Measurements from ENCODE around the gene CFAP54. TPM values are rescaled to one million over a fixed set of nuclear protein-coding genes. Genes with fewer than 3 reads are reported as not detected.

Gene CFAP54
- total RNA-seq, 4 donors from 2014 or later: 0.22 to 0.62 (median 0.57) TPM; not detected in 1

DNA sequence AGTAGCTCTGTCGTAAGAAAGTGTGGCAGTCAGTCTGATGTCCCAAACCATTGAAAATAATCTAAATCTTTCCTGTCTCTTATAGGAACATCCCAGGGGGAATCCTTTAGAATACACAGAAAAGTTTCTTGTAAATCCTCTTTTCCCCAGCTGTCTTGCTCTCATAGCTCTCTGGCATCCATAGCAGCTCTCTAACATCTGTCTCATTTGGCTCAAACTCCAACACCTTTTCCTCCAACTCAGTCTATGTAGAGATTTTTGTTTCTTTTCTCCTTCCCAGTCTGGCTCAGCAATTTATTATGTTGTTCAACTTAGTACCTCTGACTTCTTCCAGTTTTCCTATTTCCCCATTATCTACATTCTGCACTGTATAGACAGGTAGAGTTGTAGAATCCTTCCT is 333.3 kb downstream of the CFAP54 start:
- H3K9me3 ChIP-seq: no peaks in the 10 kb centered on the region
- 73 to 77% methylated on average over 1 of the region's 1 CpG for WGBS, 2 donors
- H3K4me1 ChIP-seq: no peaks in the 10 kb centered on the region
- H3K27me3 ChIP-seq: no peaks in the 10 kb centered on the region
- TF ChIP-seq, protein P1, sequence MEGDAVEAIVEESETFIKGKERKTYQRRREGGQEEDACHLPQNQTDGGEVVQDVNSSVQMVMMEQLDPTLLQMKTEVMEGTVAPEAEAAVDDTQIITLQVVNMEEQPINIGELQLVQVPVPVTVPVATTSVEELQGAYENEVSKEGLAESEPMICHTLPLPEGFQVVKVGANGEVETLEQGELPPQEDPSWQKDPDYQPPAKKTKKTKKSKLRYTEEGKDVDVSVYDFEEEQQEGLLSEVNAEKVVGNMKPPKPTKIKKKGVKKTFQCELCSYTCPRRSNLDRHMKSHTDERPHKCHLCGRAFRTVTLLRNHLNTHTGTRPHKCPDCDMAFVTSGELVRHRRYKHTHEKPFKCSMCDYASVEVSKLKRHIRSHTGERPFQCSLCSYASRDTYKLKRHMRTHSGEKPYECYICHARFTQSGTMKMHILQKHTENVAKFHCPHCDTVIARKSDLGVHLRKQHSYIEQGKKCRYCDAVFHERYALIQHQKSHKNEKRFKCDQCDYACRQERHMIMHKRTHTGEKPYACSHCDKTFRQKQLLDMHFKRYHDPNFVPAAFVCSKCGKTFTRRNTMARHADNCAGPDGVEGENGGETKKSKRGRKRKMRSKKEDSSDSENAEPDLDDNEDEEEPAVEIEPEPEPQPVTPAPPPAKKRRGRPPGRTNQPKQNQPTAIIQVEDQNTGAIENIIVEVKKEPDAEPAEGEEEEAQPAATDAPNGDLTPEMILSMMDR (IDR thresholded peaks at IDR 0.05): no peak
- TF ChIP-seq POLR2A (IDR thresholded peaks at IDR 0.05): no peak
- intact Hi-C loops (cut with DNase I): no loop called here
- no peak for DNase-seq
- no peak overlapping the region for H3K4me3 ChIP-seq
- H3K36me3 ChIP-seq: no peaks in the 10 kb centered on the region
- no peak overlapping the region for H3K27ac ChIP-seq

DNA sequence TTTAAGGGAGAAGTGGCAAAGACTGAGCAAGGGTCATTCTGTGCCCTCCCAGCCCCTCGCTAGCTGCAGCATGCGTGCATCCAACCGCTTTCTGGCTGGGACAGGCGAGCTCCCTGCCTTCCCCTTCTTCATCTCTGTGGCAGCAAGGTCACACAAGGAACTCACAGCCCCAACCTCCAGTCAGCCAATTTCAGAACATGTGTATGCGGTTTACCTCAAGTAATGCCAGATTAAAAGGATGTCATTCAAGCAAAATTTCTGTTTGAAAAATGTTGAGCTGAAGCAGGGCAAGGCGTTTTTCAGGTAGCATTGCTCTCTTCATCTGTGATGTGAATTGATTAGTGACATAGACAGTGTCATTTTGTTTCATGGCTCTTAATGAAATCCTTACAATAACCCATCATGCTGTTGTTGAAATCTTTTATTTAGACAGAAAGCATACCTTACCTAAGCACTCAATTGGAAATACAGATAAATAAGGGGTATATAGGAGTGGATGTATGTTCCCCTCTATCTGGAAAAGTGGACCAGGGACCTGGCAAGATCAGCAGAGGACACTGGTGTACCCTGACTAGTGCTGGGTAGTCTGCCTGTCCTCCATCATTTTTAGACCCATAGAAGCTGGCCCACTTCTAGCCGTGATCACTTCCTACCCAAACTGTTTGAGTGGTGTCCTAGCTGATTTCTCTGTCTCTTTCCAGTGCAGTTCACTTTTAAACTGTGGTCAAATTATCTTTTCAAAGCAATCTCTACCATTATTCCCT is 334.9 kb downstream of the CFAP54 start:
- H3K4me3 ChIP-seq: no peak overlapping the region
- TF ChIP-seq, protein P1 (IDR thresholded peaks at IDR 0.05): no peak
- no peak for TF ChIP-seq POLR2A (IDR thresholded peaks at IDR 0.05)
- DNase-seq: no peak
- H3K27me3 ChIP-seq: no peaks in the 10 kb centered on the region
- no peak overlapping the region for H3K27ac ChIP-seq
- no peaks in the 10 kb centered on the region for H3K9me3 ChIP-seq
- no peaks in the 10 kb centered on the region for H3K4me1 ChIP-seq
- WGBS, 2 donors: 81 to 91% methylated on average over 4 to 7 of the region's 7 CpGs
- intact Hi-C loops (cut with DNase I): no loop called here
- no peaks in the 10 kb centered on the region for H3K36me3 ChIP-seq

DNA sequence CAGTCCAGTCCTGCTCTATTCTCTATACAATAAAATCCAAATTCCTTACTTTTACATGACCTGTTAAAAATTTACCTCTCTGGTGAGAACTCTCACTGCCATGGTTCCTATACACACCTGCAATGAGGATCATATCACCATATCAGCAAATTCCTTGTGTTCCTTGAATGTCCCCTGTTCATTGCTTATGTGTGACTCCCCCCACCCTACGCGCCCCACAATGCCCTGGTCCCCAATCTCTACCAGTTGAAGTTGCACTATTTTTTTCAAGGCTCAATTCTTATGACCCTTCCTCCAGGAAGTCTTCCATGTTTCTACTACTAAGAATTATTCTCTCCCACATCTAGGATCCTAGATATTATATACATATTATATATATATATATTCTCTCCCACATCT is 335.5 kb downstream of the CFAP54 start:
- no peaks in the 10 kb centered on the region for H3K36me3 ChIP-seq
- H3K4me3 ChIP-seq: no peak overlapping the region
- WGBS, 2 donors: 100% methylated on average over 2 of the region's 2 CpGs
- H3K27me3 ChIP-seq: no peaks in the 10 kb centered on the region
- intact Hi-C loops (cut with DNase I): no loop called here
- no peaks in the 10 kb centered on the region for H3K9me3 ChIP-seq
- DNase-seq: no peak
- H3K27ac ChIP-seq: no peak overlapping the region
- no peak for TF ChIP-seq POLR2A (IDR thresholded peaks at IDR 0.05)
- TF ChIP-seq, protein P1 (IDR thresholded peaks at IDR 0.05): no peak
- H3K4me1 ChIP-seq: no peaks in the 10 kb centered on the region

DNA sequence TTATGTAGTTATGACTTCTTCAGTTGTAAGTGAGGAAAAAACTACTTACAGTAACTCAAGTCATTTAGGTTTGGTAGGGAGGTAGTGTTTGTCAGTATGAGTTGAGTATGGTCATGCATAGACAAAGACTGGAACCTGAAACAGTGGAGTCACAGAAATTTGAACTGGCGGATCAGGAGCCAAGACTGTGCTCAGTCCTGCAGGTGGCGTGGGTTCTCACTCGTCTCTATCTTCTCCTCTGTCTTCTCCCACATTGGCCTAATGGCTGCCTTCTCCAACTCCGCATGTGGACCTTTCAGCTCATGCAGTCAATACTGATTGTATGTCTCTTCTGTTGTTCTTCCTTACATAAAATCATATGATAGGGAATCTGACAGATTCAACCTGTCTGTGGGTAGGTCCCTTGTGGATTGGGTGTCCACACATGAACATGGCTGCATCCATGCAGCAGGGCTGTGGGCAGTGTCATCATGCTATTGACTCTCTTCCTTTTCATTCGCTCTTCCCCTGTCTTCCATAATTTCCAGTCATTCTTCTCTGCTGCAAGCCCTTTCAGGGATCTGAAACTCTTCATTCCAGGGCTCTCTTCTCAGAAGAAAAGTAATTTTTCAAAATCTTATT is 338.9 kb downstream of the CFAP54 start:
- 87 to 91% methylated on average over 5 of the region's 5 CpGs for WGBS, 2 donors
- no peak for TF ChIP-seq POLR2A (IDR thresholded peaks at IDR 0.05)
- TF ChIP-seq, protein P1 (IDR thresholded peaks at IDR 0.05): no peak
- no peak for DNase-seq
- H3K4me3 ChIP-seq: no peak overlapping the region
- H3K4me1 ChIP-seq: no peaks in the 10 kb centered on the region
- no peaks in the 10 kb centered on the region for H3K9me3 ChIP-seq
- intact Hi-C loops (cut with DNase I): no loop called here
- no peak overlapping the region for H3K27ac ChIP-seq
- no peaks in the 10 kb centered on the region for H3K36me3 ChIP-seq
- H3K27me3 ChIP-seq: no peaks in the 10 kb centered on the region

DNA sequence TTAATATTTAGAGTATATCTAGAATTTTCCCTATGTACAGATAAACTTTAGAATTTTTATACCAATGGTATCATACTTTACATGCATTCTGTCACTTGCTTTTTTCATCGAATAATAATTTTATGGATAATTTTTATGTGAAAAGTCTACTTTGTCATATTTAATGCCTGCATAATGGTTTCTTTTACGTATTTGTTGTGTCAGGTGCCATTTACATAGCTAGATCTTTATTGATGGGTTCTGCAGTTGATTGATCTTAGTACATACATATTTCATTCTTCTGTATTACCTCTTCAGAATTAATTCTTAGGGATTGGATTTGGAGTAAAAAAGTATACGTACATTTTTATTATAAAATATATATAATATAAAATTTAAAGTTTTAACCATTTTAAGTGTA is 340.0 kb downstream of the CFAP54 start:
- Histone ChIP-seq H3K36me3 (no peaks in the 10 kb centered on the region), H3K9me3 (no peaks in the 10 kb centered on the region), H3K27me3 (no peaks in the 10 kb centered on the region), H3K4me3 (no peak overlapping the region), H3K27ac (no peak overlapping the region), H3K4me1 (no peaks in the 10 kb centered on the region)
- TF ChIP-seq POLR2A (IDR thresholded peaks at IDR 0.05): no peak
- TF ChIP-seq, protein P1 (IDR thresholded peaks at IDR 0.05): no peak
- no peak for DNase-seq
- intact Hi-C loops (cut with DNase I): no loop called here
- WGBS, 2 donors: 83 to 93% methylated on average over 3 of the region's 3 CpGs

All from esophagus squamous epithelium (tissue), 5 donors.